Keratinocyte (primary cell): ENCODE data around the gene TFDP2. TPM values are rescaled to one million over a fixed set of nuclear protein-coding genes. Genes with fewer than 3 reads are reported as not detected.

Source experiments
- DNase-seq: peaks from one replicate; pipeline ENCODE4 v3.0.0-alpha.2; 2011; ENCODE audit warnings: low read depth, missing footprints, low spot score
- FAIRE-seq: peaks from 2 replicates; lab custom pipeline; 2011; peaks lifted over from hg19 to GRCh38; lab: Jason Lieb, UNC
- H2AFZ ChIP-seq: 2 replicates; pipeline ENCODE4 v1.6.0; 2012; ENCODE audit warnings: low read length, control low read depth, inconsistent platforms; ENCODE audit not compliant: control insufficient read depth
- H3K27ac ChIP-seq: 2 replicates; pipeline ENCODE4 v1.5.1; 2011; ENCODE audit warnings: low read length; ENCODE audit not compliant: control insufficient read depth, insufficient read depth
- H3K27me3 ChIP-seq: 3 replicates; pipeline ENCODE4 v1.6.0; 2011; ENCODE audit warnings: low read length; ENCODE audit not compliant: control insufficient read depth, insufficient read depth; ENCODE audit errors: extremely low read depth
- H3K36me3 ChIP-seq, 2 experiments: 2 replicates in 1 of 2; 3 replicates in 1 of 2; pipeline ENCODE4 v1.5.1; 2011; ENCODE audit warnings: low read length in 2 of 2, mild to moderate bottlenecking in 1 of 2; ENCODE audit not compliant: control insufficient read depth in 2 of 2, insufficient read depth in 2 of 2; ENCODE audit errors: extremely low read depth in 1 of 2
- H3K4me1 ChIP-seq: 3 replicates; pipeline ENCODE4 v1.5.1; 2011; ENCODE audit warnings: low read length; ENCODE audit not compliant: control insufficient read depth, insufficient read depth; ENCODE audit errors: extremely low read depth
- H3K4me2 ChIP-seq: 3 replicates; pipeline ENCODE4 v1.6.0; 2011; ENCODE audit warnings: low read depth, low read length; ENCODE audit not compliant: control insufficient read depth, insufficient read depth; ENCODE audit errors: extremely low read depth
- H3K4me3 ChIP-seq, 3 experiments: fragments of 200-600 bp in 1 of 3; sonication (generic) in 1 of 3; 2 replicates in 2 of 3; 3 replicates in 1 of 3; pipeline ENCODE4 v1.5.1; 2011 to 2016; ENCODE audit warnings: low read length in 3 of 3, mild to moderate bottlenecking in 3 of 3, control low read depth in 2 of 3, inconsistent platforms in 1 of 3, low read depth in 1 of 3, mixed read lengths in 1 of 3, mixed run types in 1 of 3, moderate library complexity in 1 of 3; ENCODE audit not compliant: control insufficient read depth in 2 of 3, insufficient read depth in 2 of 3; ENCODE audit errors: extremely low read depth in 1 of 3
- H3K79me2 ChIP-seq: 2 replicates; pipeline ENCODE4 v1.6.0; 2012; ENCODE audit warnings: low read length; ENCODE audit not compliant: control insufficient read depth, insufficient read depth
- H3K9ac ChIP-seq: 3 replicates; pipeline ENCODE4 v1.6.0; 2011; ENCODE audit warnings: low read length; ENCODE audit not compliant: control insufficient read depth, insufficient read depth; ENCODE audit errors: extremely low read depth
- H3K9me1 ChIP-seq: 3 replicates; pipeline ENCODE4 v1.6.0; 2011; ENCODE audit warnings: low read length; ENCODE audit not compliant: control insufficient read depth, insufficient read depth; ENCODE audit errors: extremely low read depth
- H3K9me3 ChIP-seq: 2 replicates; pipeline ENCODE4 v1.5.1; 2012; ENCODE audit warnings: low read depth, low read length; ENCODE audit not compliant: control insufficient read depth
- H4K20me1 ChIP-seq: 3 replicates; pipeline ENCODE4 v1.6.0; 2011; ENCODE audit warnings: low read length; ENCODE audit not compliant: control insufficient read depth, insufficient read depth; ENCODE audit errors: extremely low read depth
- EZH2 ChIP-seq: IDR thresholded peaks from one replicate; pipeline ENCODE4 v1.6.1; 2012; ENCODE audit warnings: inconsistent platforms, mild to moderate bottlenecking, low read length, moderate library complexity
- dilution Hi-C: fragments of 300-500 bp; cut with MboI; formaldehyde crosslinking; loops from one replicate; pipeline ENCODE4 v1.7.0; 2020; ENCODE audit warnings: low sequenced_read_pairs; ENCODE audit not compliant: extremely low pct_ligation_motif_present
- polyA plus RNA-seq, 5 experiments: library from polyadenylated mRNA; depleted of rRNA in 3 of 5; stranded (reverse) in 3 of 5; stranded (forward) in 1 of 5; unstranded in 1 of 5; fragments of >200 nt; gene quantifications; 1 replicate in 1 of 5; 2 replicates in 3 of 5; 3 replicates in 1 of 5; pipeline versions ENCODE4 v1.2.1 to v1.2.3, GENCODE V29; 2011 to 2012; ENCODE audit warnings: missing spikeins in 2 of 5, low read depth in 1 of 5, low replicate concordance in 1 of 5
- small RNA-seq, 3 experiments: library from RNA; depleted of rRNA; stranded (forward); fragments of <200 nt; gene quantifications; one replicate each; pipeline ENCODE3, GENCODE V24; 2012; ENCODE audit warnings: low read depth in 3 of 3, low replicate concordance in 1 of 3; ENCODE audit not compliant: insufficient read length in 3 of 3
- TF ChIP-seq, protein P1 (sequence below), 3 experiments: IDR thresholded peaks in 1 of 3; conservative IDR thresholded peaks in 1 of 3; optimal IDR thresholded peaks in 1 of 3; 2 replicates in 2 of 3; 3 replicates in 1 of 3; pipeline versions ENCODE3 to v1.5.1; 2011; ENCODE audit warnings: low read length in 3 of 3, mild to moderate bottlenecking in 3 of 3, moderate library complexity in 2 of 3, control low read depth in 1 of 3, inconsistent platforms in 1 of 3; ENCODE audit not compliant: insufficient read depth in 2 of 3; ENCODE audit errors: extremely low read depth in 1 of 3

The TFDP2 gene
- polyA plus RNA-seq, 1 donor (not counting 4 experiments of a cell fraction or from before 2014, with no cell fraction given): 40.6 TPM

DNA sequence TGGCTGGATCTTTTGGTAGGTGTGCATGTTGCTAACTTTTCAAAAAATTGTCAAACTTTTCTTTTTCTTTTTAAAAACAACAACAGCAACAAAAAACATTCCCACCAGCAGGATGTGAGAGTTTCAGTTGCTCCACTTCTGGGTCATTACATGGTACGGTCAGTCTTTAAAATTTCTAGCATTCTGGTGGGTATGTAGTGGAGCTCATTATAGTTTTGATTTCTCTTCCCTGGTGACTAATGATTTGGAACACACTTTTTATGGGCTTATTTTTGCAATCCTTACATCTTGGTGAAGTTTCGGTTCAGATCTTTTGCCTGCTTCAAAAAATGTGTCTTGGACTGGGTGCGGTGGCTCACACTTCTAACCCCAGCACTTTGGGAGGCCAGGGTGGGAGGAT, 253.6 kb downstream of the TFDP2 start:
- H3K79me2 ChIP-seq: peaks cover 91% of the 10 kb centered on the region
- TF ChIP-seq, protein P1, sequence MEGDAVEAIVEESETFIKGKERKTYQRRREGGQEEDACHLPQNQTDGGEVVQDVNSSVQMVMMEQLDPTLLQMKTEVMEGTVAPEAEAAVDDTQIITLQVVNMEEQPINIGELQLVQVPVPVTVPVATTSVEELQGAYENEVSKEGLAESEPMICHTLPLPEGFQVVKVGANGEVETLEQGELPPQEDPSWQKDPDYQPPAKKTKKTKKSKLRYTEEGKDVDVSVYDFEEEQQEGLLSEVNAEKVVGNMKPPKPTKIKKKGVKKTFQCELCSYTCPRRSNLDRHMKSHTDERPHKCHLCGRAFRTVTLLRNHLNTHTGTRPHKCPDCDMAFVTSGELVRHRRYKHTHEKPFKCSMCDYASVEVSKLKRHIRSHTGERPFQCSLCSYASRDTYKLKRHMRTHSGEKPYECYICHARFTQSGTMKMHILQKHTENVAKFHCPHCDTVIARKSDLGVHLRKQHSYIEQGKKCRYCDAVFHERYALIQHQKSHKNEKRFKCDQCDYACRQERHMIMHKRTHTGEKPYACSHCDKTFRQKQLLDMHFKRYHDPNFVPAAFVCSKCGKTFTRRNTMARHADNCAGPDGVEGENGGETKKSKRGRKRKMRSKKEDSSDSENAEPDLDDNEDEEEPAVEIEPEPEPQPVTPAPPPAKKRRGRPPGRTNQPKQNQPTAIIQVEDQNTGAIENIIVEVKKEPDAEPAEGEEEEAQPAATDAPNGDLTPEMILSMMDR (optimal IDR thresholded peaks at IDR 0.05 in 1 of 3, IDR thresholded peaks at IDR 0.05 in 1 of 3, conservative IDR thresholded peaks at IDR 0.05 in 1 of 3; ENCODE audit: extremely low read depth in 1 of 3, insufficient read depth in 2 of 3, low read length in 3 of 3): no peak
- no peak for TF ChIP-seq EZH2

DNA sequence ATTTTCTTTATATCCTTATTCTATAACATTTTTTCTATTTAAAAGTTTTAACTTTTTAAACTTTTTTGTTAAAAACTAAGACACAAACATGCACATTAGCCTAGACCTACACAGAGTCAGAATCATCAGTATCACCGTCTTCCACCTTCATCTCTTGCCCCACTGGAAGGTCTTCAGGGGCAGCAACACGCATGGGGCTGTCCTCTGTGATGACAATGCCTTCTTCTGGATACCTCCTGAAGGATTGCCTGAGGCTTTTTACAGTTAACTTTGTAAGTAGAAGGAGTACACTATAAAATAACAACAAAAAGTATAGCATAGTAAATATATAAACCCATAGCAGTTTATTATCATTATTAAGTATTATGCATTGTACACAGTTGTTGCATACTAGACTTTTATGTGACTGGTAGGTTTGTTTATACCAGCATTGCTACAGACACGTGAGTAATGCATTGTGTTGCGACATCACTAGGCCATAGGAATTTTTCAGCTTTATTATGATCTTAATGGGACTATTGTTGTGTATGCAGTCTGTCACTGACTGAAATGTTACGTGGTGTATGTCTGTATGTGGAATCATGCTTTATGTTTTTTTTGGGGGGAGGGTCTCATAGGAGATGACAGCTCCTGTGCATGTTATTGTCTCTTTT, 254.7 kb downstream of the TFDP2 start:
- H4K20me1 ChIP-seq: peaks cover 4% of the 10 kb centered on the region
- peaks cover 90% of the 10 kb centered on the region for H3K79me2 ChIP-seq
- TF ChIP-seq, protein P1 (optimal IDR thresholded peaks at IDR 0.05 in 1 of 3, IDR thresholded peaks at IDR 0.05 in 1 of 3, conservative IDR thresholded peaks at IDR 0.05 in 1 of 3; ENCODE audit: extremely low read depth in 1 of 3, insufficient read depth in 2 of 3, low read length in 3 of 3): no peak
- TF ChIP-seq EZH2: no peak
- peaks cover 5% of the 10 kb centered on the region for H3K9me1 ChIP-seq
- H3K4me3 ChIP-seq: no peak overlapping the region
- no peak overlapping the region for H2AFZ ChIP-seq
- no peak for DNase-seq
- H3K27me3 ChIP-seq: no peaks in the 10 kb centered on the region
- peak; percentile 20 for FAIRE-seq
- dilution Hi-C loops: no loop called here
- H3K9me3 ChIP-seq: no peaks in the 10 kb centered on the region
- H3K4me1 ChIP-seq: no peaks in the 10 kb centered on the region
- peaks cover 4 to 13% of the 10 kb centered on the region in 2 experiments for H3K36me3 ChIP-seq
- H3K27ac ChIP-seq: no peak overlapping the region
- H3K9ac ChIP-seq: no peak overlapping the region
- H3K4me2 ChIP-seq: no peak overlapping the region

More for the DNA sequence above, 253.6 kb downstream of the TFDP2 start:
- Histone ChIP-seq H3K9me3 (no peaks in the 10 kb centered on the region), H3K27me3 (no peaks in the 10 kb centered on the region), H3K4me3 (no peak overlapping the region), H3K4me1 (no peaks in the 10 kb centered on the region), H3K4me2 (no peak overlapping the region), H3K27ac (no peak overlapping the region), H2AFZ (no peak overlapping the region), H3K9me1 (peaks cover 5% of the 10 kb centered on the region), H3K9ac (no peak overlapping the region), H3K36me3 (peaks cover 7 to 13% of the 10 kb centered on the region in 2 experiments), H4K20me1 (peaks cover 4% of the 10 kb centered on the region)
- no peak for DNase-seq
- dilution Hi-C loops: no loop called here
- FAIRE-seq: no peak

Small RNA genes lying within 50 kb of the gene (small RNA-seq; reads per million reads assigned to genes)
- 0 reads per million in 3 experiments for gene RNU6-425P
- 0 reads per million in 3 experiments for gene RNU6-509P

Other genes starting within 250 kb of the TFDP2 start
- gene GK5, start 76.0 kb upstream of the TFDP2 start, polyA plus RNA-seq: 4.8 to 11.3 TPM (median 6.9 TPM) in 3 replicates